NCI-H2029 treated with DMSO at 0.1 percent for 48 hours (cell line): ENCODE measurements around the gene TUBA3E.
"Not testable (repeated sequence)": the region's sequence is repeated elsewhere in the genome, so short reads cannot be mapped to it uniquely, and the experiment has no call there.

ENCODE experiments used
- DNase-seq: peaks from one replicate; lab custom pipeline; 2025; lab: John Stamatoyannopoulos, UW

TUBA3E gene

GRCh38 chr2:130143266-130144039, 54.8 kb downstream of the TUBA3E start:
- DNase-seq = not testable (repeated sequence)

- not testable (repeated sequence) for DNase-seq
Observed at GRCh38 chr2:130142396-130143265, 55.6 kb downstream of the TUBA3E start.
